Spleen (tissue), 11 donors: ENCODE data around the gene CSF2. TPM values are rescaled to one million over a fixed set of nuclear protein-coding genes. Genes with fewer than 3 reads are reported as not detected.

Experiments used
- DNase-seq: peaks from one replicate; pipeline ENCODE4 v3.0.0-alpha.2; 2020
- H3K27ac ChIP-seq, 8 donors: fragments of 200-600 bp; sonication (generic) in 7 of 8; 1 replicate in 4 of 8; 2 replicates in 4 of 8; pipeline versions ENCODE4 v1.5.0 to v1.8.0; 2016 to 2021; ENCODE audit warnings: inconsistent platforms in 4 of 8, mild to moderate bottlenecking in 4 of 8, moderate library complexity in 1 of 8
- H3K27me3 ChIP-seq, 7 donors: fragments of 200-600 bp; sonication (generic) in 6 of 7; replicated peaks in 1 of 7; 1 replicate in 4 of 7; 2 replicates in 3 of 7; pipeline versions ENCODE4 v1.5.0 to v1.8.0; 2016 to 2021; ENCODE audit warnings: inconsistent platforms in 3 of 7, mild to moderate bottlenecking in 1 of 7
- H3K36me3 ChIP-seq, 6 donors: fragments of 200-600 bp; sonication (generic) in 5 of 6; 1 replicate in 4 of 6; 2 replicates in 2 of 6; pipeline versions ENCODE4 v1.5.0 to v1.8.0; 2016 to 2021; ENCODE audit warnings: inconsistent platforms in 2 of 6
- H3K4me1 ChIP-seq, 6 donors: fragments of 200-600 bp; sonication (generic) in 5 of 6; 1 replicate in 3 of 6; 2 replicates in 3 of 6; pipeline versions ENCODE4 v1.5.0 to v1.8.0; 2016 to 2021; ENCODE audit warnings: inconsistent platforms in 3 of 6
- H3K4me3 ChIP-seq, 8 donors: fragments of 200-600 bp; sonication (generic) in 7 of 8; 1 replicate in 4 of 8; 2 replicates in 4 of 8; pipeline versions ENCODE4 v1.5.0 to v1.8.0; 2016 to 2021; ENCODE audit warnings: inconsistent platforms in 4 of 8, mild to moderate bottlenecking in 4 of 8, moderate library complexity in 2 of 8
- H3K9me3 ChIP-seq, 8 donors: fragments of 200-600 bp; sonication (generic) in 7 of 8; 1 replicate in 4 of 8; 2 replicates in 4 of 8; pipeline versions ENCODE4 v1.5.0 to v1.8.0; 2016 to 2021; ENCODE audit warnings: inconsistent platforms in 4 of 8
- CTCF ChIP-seq, 11 experiments: fragments of 200-600 bp in 7 of 11; fragments of 450-650 bp in 4 of 11; sonication (generic) in 4 of 11; IDR thresholded peaks in 8 of 11; conservative IDR thresholded peaks in 3 of 11; 1 replicate in 7 of 11; 2 replicates in 4 of 11; pipeline versions ENCODE4 v1.4.0 to v1.8.0; 2016 to 2021; ENCODE audit warnings: antibody characterized with exemption in 11 of 11, inconsistent platforms in 4 of 11, mild to moderate bottlenecking in 1 of 11
- POLR2A ChIP-seq, 3 donors: fragments of 450-650 bp; IDR thresholded peaks; one replicate each; pipeline ENCODE4 v1.5.1; 2017; ENCODE audit warnings: antibody characterized with exemption in 3 of 3, mild to moderate bottlenecking in 1 of 3
- POLR2AphosphoS5 ChIP-seq, 3 donors: sonication (generic); formaldehyde crosslinking; IDR thresholded peaks; one replicate each; pipeline ENCODE4 v1.5.1; 2017; ENCODE audit warnings: antibody characterized with exemption in 3 of 3
- WGBS, 5 donors: extraction: QIAGEN DNeasy Blood & Tissue Kit in 3 of 5; methylation state at CpG; one replicate each; pipeline versions ENCODE4 v1.1.5 to v1.1.7; 2013 to 2018; 5-methylcytosine and 5-hydroxymethylcytosine counted together
- intact Hi-C: fragments of 100-400 bp; cut with DNase I; formaldehyde crosslinking; loops from one replicate; pipeline ENCODE4 v1.15.0; 2023; ENCODE audit warnings: low total_unique reads
- polyA plus RNA-seq, 3 donors: library from polyadenylated mRNA; stranded (reverse); fragments of 200-250 nt; gene quantifications; one replicate each; pipeline ENCODE4 v1.2.1, GENCODE V29; 2013
- total RNA-seq, 7 donors: library from RNA; depleted of rRNA in 3 of 7; stranded (reverse); fragments of >200 nt in 3 of 7; fragmentation: NEBNext Ultra II Directional in 4 of 7; extraction: Animal tissue kit (Norgen Biotek cat#: 25700) in 4 of 7; gene quantifications; one replicate each; pipeline versions ENCODE4 v1.1.0 to v1.2.1, GENCODE V29; 2016 to 2021
- donor health status: healthy with polysubstance abuse.
- donor health status: DM: no; HTN: no; CAD: no; lungs with moderate emphysema.
- donor health status: DM: no; HTN: no; CAD: no.
- donor health status: Bipolar disorder and iron deficiency.
- donor health status: healthy.
- donor health status: DM: no; HTN: no; CAD: no.
- donor health status: DM: yes; HTN: yes; CAD: no.

The CSF2 gene
- total and polyA plus RNA-seq, 10 donors: not detected

GRCh38 chr5:132098151-132098594, 24.6 kb downstream of the CSF2 start:
- DNase-seq: no peak
- Histone ChIP-seq H3K27ac (no peak overlapping the region), H3K4me1 (peaks cover 13 to 55% (median 44%) of the 10 kb centered on the region in 6 donors)

GRCh38 chr5:132098621-132099020, 25.0 kb downstream of the CSF2 start:
- Histone ChIP-seq H3K27me3 (no peaks in the 10 kb centered on the region), H3K27ac (peak overlapping the region in 1 of 8 donors; percentile 15), H3K4me1 (peaks cover 17 to 60% (median 49%) of the 10 kb centered on the region in 6 donors), H3K4me3 (no peak overlapping the region), H3K9me3 (no peaks in the 10 kb centered on the region), H3K36me3 (no peaks in the 10 kb centered on the region)
- no peak for TF ChIP-seq CTCF (IDR thresholded peaks at IDR 0.05 in 8 of 11, conservative IDR thresholded peaks at IDR 0.05 in 3 of 11)
- no peak for TF ChIP-seq POLR2AphosphoS5 (IDR thresholded peaks at IDR 0.05)
- no peak for TF ChIP-seq POLR2A (IDR thresholded peaks at IDR 0.05)
- no peak for DNase-seq
- intact Hi-C loops: no loop called here

More at GRCh38 chr5:132098151-132098594, 24.6 kb downstream of the CSF2 start:
- Histone ChIP-seq H3K36me3 (no peaks in the 10 kb centered on the region), H3K9me3 (no peaks in the 10 kb centered on the region), H3K27me3 (no peaks in the 10 kb centered on the region), H3K4me3 (no peak overlapping the region)
- intact Hi-C loops: no loop called here
- 42 to 63% (median 52%) methylated on average over 5 of the region's 5 CpGs for WGBS, 5 donors
- no peak for TF ChIP-seq POLR2AphosphoS5 (IDR thresholded peaks at IDR 0.05)
- no peak for TF ChIP-seq POLR2A (IDR thresholded peaks at IDR 0.05)
- TF ChIP-seq CTCF (IDR thresholded peaks at IDR 0.05 in 8 of 11, conservative IDR thresholded peaks at IDR 0.05 in 3 of 11): no peak

GRCh38 chr5:132099076-132099748, 25.6 kb downstream of the CSF2 start:
- 37 to 71% (median 51%) methylated on average over 5 of the region's 5 CpGs for WGBS, 5 donors
- no peaks in the 10 kb centered on the region for H3K27me3 ChIP-seq
- no peaks in the 10 kb centered on the region for H3K9me3 ChIP-seq
- peak overlapping the region in 1 of 8 donors; percentile 15 for H3K27ac ChIP-seq
- no peaks in the 10 kb centered on the region for H3K36me3 ChIP-seq
- no peak for DNase-seq
- no peak overlapping the region for H3K4me3 ChIP-seq
- peaks cover 23 to 66% (median 55%) of the 10 kb centered on the region in 6 donors for H3K4me1 ChIP-seq
- intact Hi-C loops: no loop called here
- TF ChIP-seq POLR2AphosphoS5 (IDR thresholded peaks at IDR 0.05): no peak
- no peak for TF ChIP-seq POLR2A (IDR thresholded peaks at IDR 0.05)
- no peak for TF ChIP-seq CTCF (IDR thresholded peaks at IDR 0.05 in 8 of 11, conservative IDR thresholded peaks at IDR 0.05 in 3 of 11)

- Histone ChIP-seq H3K4me3 (no peak overlapping the region), H3K27ac (peak overlapping the region in 2 of 8 donors; percentile 30 to 87), H3K9me3 (no peaks in the 10 kb centered on the region), H3K4me1 (peaks cover 30 to 70% (median 54%) of the 10 kb centered on the region in 6 donors), H3K27me3 (no peaks in the 10 kb centered on the region), H3K36me3 (no peaks in the 10 kb centered on the region)
- WGBS, 5 donors: 75 to 91% (median 82%) methylated on average over 3 of the region's 3 CpGs
- TF ChIP-seq POLR2A (IDR thresholded peaks at IDR 0.05) (no peak), POLR2AphosphoS5 (IDR thresholded peaks at IDR 0.05) (no peak), CTCF (IDR thresholded peaks at IDR 0.05 in 8 of 11, conservative IDR thresholded peaks at IDR 0.05 in 3 of 11) (no peak)
- intact Hi-C loops: no loop called here
- no peak for DNase-seq
These were observed 26.3 kb downstream of the CSF2 start for GRCh38 chr5:132099905-132100304.
